Iris pigment epithelial cell (primary cell): Measurements from ENCODE around the gene NPW.
A peak's percentile ranks its signal among the peaks of the same experiment; 100 is the strongest.

ENCODE experiments used
- DNase-seq: peaks from one replicate; pipeline ENCODE4 v3.0.0-alpha.2; 2011; ENCODE audit warnings: low read depth

NPW gene

GRCh38 chr16:1984347-1985225, 35.0 kb upstream of the NPW start:
- DNase-seq, result peak; percentile 39

GRCh38 chr16:1985466-1986150, 34.0 kb upstream of the NPW start:
- DNase-seq, result no peak

GRCh38 chr16:1987198-1987597, 32.4 kb upstream of the NPW start:
- DNase-seq, result no peak

- no peak for DNase-seq
Observed at GRCh38 chr16:1989209-1990100, 30.1 kb upstream of the NPW start, which contains the start of gene SYNGR3. Gene SYNGR3 (plus strand): TSS chr16:1989970. CDS start chr16:1990103, 133 bp downstream.

- no peak for DNase-seq
Observed at GRCh38 chr16:1990101-1990350, 29.6 kb upstream of the NPW start.

- no peak for DNase-seq
Observed at GRCh38 chr16:1990351-1991134, 29.0 kb upstream of the NPW start.

- DNase-seq, result no peak
Observed at GRCh38 chr16:1991135-1991551, 28.4 kb upstream of the NPW start.

GRCh38 chr16:1991588-1991947, 28.0 kb upstream of the NPW start:
- no peak for DNase-seq

GRCh38 chr16:1991948-1992703, 27.5 kb upstream of the NPW start:
- peak; percentile 88 for DNase-seq

GRCh38 chr16:1992704-1993317, 26.8 kb upstream of the NPW start:
- no peak for DNase-seq

- DNase-seq, result peak; percentile 62
Observed at GRCh38 chr16:1993731-1994131, 25.9 kb upstream of the NPW start.

- DNase-seq, result peak; percentile 78
Observed at GRCh38 chr16:1997494-1998359, 21.9 kb upstream of the NPW start.

GRCh38 chr16:1998360-1998835, 21.2 kb upstream of the NPW start:
- DNase-seq, result no peak

- DNase-seq, result no peak
Observed at GRCh38 chr16:1998852-1999801, 20.5 kb upstream of the NPW start.

- no peak for DNase-seq
Observed at GRCh38 chr16:1999866-2000514, 19.6 kb upstream of the NPW start.

- no peak for DNase-seq
Observed at GRCh38 chr16:2001035-2001434, 18.6 kb upstream of the NPW start.

GRCh38 chr16:2001456-2002355, 17.9 kb upstream of the NPW start:
- no peak for DNase-seq
